Measurements from ENCODE around the gene FAM174A. TPM values are rescaled to one million over a fixed set of nuclear protein-coding genes. Genes with fewer than 3 reads are reported as not detected.

The FAM174A gene
- total RNA-seq, 1 experiment from 2014 or later = 9.4 TPM

- Histone ChIP-seq H3K27ac (ENCODE audit: low read length) (no peak overlapping the region), H3K4me1 (ENCODE audit: low read length) (no peaks in the 10 kb centered on the region), H3K9me2 (replicated peaks; ENCODE audit: insufficient read depth, low read length) (no peaks in the 10 kb centered on the region), H3K4me3 (ENCODE audit: low read length) (no peak overlapping the region), H3K27me3 (ENCODE audit: low read length) (no peaks in the 10 kb centered on the region), H2AFZ (ENCODE audit: low read length) (no peak overlapping the region), H3K9me3 (ENCODE audit: low read length) (no peaks in the 10 kb centered on the region), H4K20me1 (ENCODE audit: insufficient read depth, low read depth, low read length) (0 out of 2 replicates have a peak, but pooled peaks cover 3% of the 10 kb centered on the region), H3K9ac (ENCODE audit: low read length) (no peak overlapping the region), H3K36me3 (ENCODE audit: insufficient read depth, low read length) (no peaks in the 10 kb centered on the region), H3K79me2 (ENCODE audit: low read length) (no peaks in the 10 kb centered on the region), H3K4me2 (ENCODE audit: low read depth, low read length, poor library complexity, severe bottlenecking) (no peak overlapping the region)
- no peak for DNase-seq
Observed at GRCh38 chr5:100584069-100584468, 48.9 kb downstream of the FAM174A start.

- Histone ChIP-seq H3K27ac (ENCODE audit: low read length) (no peak overlapping the region), H4K20me1 (ENCODE audit: insufficient read depth, low read depth, low read length) (no peaks in the 10 kb centered on the region), H3K9ac (ENCODE audit: low read length) (no peak overlapping the region), H3K4me2 (ENCODE audit: low read depth, low read length, poor library complexity, severe bottlenecking) (no peak overlapping the region), H3K27me3 (ENCODE audit: low read length) (no peaks in the 10 kb centered on the region), H2AFZ (ENCODE audit: low read length) (no peak overlapping the region), H3K79me2 (ENCODE audit: low read length) (no peaks in the 10 kb centered on the region), H3K9me2 (replicated peaks; ENCODE audit: insufficient read depth, low read length) (no peaks in the 10 kb centered on the region), H3K4me3 (ENCODE audit: low read length) (no peak overlapping the region), H3K4me1 (ENCODE audit: low read length) (no peaks in the 10 kb centered on the region), H3K36me3 (ENCODE audit: insufficient read depth, low read length) (no peaks in the 10 kb centered on the region), H3K9me3 (ENCODE audit: low read length) (no peaks in the 10 kb centered on the region)
- DNase-seq = no peak
Observed at GRCh38 chr5:100584889-100585288, 49.7 kb downstream of the FAM174A start.

- DNase-seq = no peak
- H3K9me3 ChIP-seq (ENCODE audit: low read length) = no peaks in the 10 kb centered on the region
- no peak overlapping the region for H3K9ac ChIP-seq (ENCODE audit: low read length)
- H2AFZ ChIP-seq (ENCODE audit: low read length) = no peak overlapping the region
- H3K79me2 ChIP-seq (ENCODE audit: low read length) = no peaks in the 10 kb centered on the region
- no peak overlapping the region for H3K4me3 ChIP-seq (ENCODE audit: low read length)
- no peaks in the 10 kb centered on the region for H4K20me1 ChIP-seq (ENCODE audit: insufficient read depth, low read depth, low read length)
- H3K27me3 ChIP-seq (ENCODE audit: low read length) = no peaks in the 10 kb centered on the region
- no peaks in the 10 kb centered on the region for H3K4me1 ChIP-seq (ENCODE audit: low read length)
- H3K36me3 ChIP-seq (ENCODE audit: insufficient read depth, low read length) = no peaks in the 10 kb centered on the region
- H3K27ac ChIP-seq (ENCODE audit: low read length) = no peak overlapping the region
- no peaks in the 10 kb centered on the region for H3K9me2 ChIP-seq (replicated peaks; ENCODE audit: insufficient read depth, low read length)
- H3K4me2 ChIP-seq (ENCODE audit: low read depth, low read length, poor library complexity, severe bottlenecking) = no peak overlapping the region
Observed at GRCh38 chr5:100590867-100591266, 55.7 kb downstream of the FAM174A start.

GRCh38 chr5:100595152-100595811, 60.1 kb downstream of the FAM174A start:
- DNase-seq = no peak
- Histone ChIP-seq H3K9me2 (replicated peaks; ENCODE audit: insufficient read depth, low read length) (no peaks in the 10 kb centered on the region), H2AFZ (ENCODE audit: low read length) (no peak overlapping the region), H3K27ac (ENCODE audit: low read length) (no peak overlapping the region), H3K9ac (ENCODE audit: low read length) (no peak overlapping the region), H3K4me2 (ENCODE audit: low read depth, low read length, poor library complexity, severe bottlenecking) (no peak overlapping the region), H3K9me3 (ENCODE audit: low read length) (no peaks in the 10 kb centered on the region), H4K20me1 (ENCODE audit: insufficient read depth, low read depth, low read length) (no peaks in the 10 kb centered on the region), H3K27me3 (ENCODE audit: low read length) (no peaks in the 10 kb centered on the region), H3K79me2 (ENCODE audit: low read length) (no peaks in the 10 kb centered on the region), H3K36me3 (ENCODE audit: insufficient read depth, low read length) (no peaks in the 10 kb centered on the region), H3K4me1 (ENCODE audit: low read length) (no peaks in the 10 kb centered on the region), H3K4me3 (ENCODE audit: low read length) (no peak overlapping the region)

GRCh38 chr5:100595812-100596173, 60.6 kb downstream of the FAM174A start:
- Histone ChIP-seq H3K79me2 (ENCODE audit: low read length) (no peaks in the 10 kb centered on the region), H3K9me2 (replicated peaks; ENCODE audit: insufficient read depth, low read length) (no peaks in the 10 kb centered on the region), H2AFZ (ENCODE audit: low read length) (no peak overlapping the region)

GRCh38 chr5:100598446-100598845, 63.3 kb downstream of the FAM174A start:
- H3K79me2 ChIP-seq (ENCODE audit: low read length) = no peaks in the 10 kb centered on the region
- no peak overlapping the region for H3K27ac ChIP-seq (ENCODE audit: low read length)
- no peaks in the 10 kb centered on the region for H3K9me2 ChIP-seq (replicated peaks; ENCODE audit: insufficient read depth, low read length)
- H4K20me1 ChIP-seq (ENCODE audit: insufficient read depth, low read depth, low read length) = no peaks in the 10 kb centered on the region
- no peak for DNase-seq
- H3K4me1 ChIP-seq (ENCODE audit: low read length) = no peaks in the 10 kb centered on the region
- no peaks in the 10 kb centered on the region for H3K36me3 ChIP-seq (ENCODE audit: insufficient read depth, low read length)
- H3K4me2 ChIP-seq (ENCODE audit: low read depth, low read length, poor library complexity, severe bottlenecking) = no peak overlapping the region
- no peak overlapping the region for H2AFZ ChIP-seq (ENCODE audit: low read length)
- H3K9me3 ChIP-seq (ENCODE audit: low read length) = no peaks in the 10 kb centered on the region
- no peak overlapping the region for H3K4me3 ChIP-seq (ENCODE audit: low read length)
- no peaks in the 10 kb centered on the region for H3K27me3 ChIP-seq (ENCODE audit: low read length)
- no peak overlapping the region for H3K9ac ChIP-seq (ENCODE audit: low read length)

More at GRCh38 chr5:100595812-100596173, 60.6 kb downstream of the FAM174A start:
- Histone ChIP-seq H3K4me3 (ENCODE audit: low read length) (no peak overlapping the region), H3K9ac (ENCODE audit: low read length) (no peak overlapping the region), H3K4me1 (ENCODE audit: low read length) (no peaks in the 10 kb centered on the region), H3K36me3 (ENCODE audit: insufficient read depth, low read length) (no peaks in the 10 kb centered on the region), H3K27ac (ENCODE audit: low read length) (no peak overlapping the region), H3K4me2 (ENCODE audit: low read depth, low read length, poor library complexity, severe bottlenecking) (no peak overlapping the region), H3K9me3 (ENCODE audit: low read length) (no peaks in the 10 kb centered on the region), H3K27me3 (ENCODE audit: low read length) (no peaks in the 10 kb centered on the region), H4K20me1 (ENCODE audit: insufficient read depth, low read depth, low read length) (no peaks in the 10 kb centered on the region)
- no peak for DNase-seq

- Histone ChIP-seq H3K9ac (ENCODE audit: low read length) (no peak overlapping the region), H3K36me3 (ENCODE audit: insufficient read depth, low read length) (no peaks in the 10 kb centered on the region), H3K9me2 (replicated peaks; ENCODE audit: insufficient read depth, low read length) (no peaks in the 10 kb centered on the region), H3K27ac (ENCODE audit: low read length) (no peak overlapping the region), H3K4me1 (ENCODE audit: low read length) (no peaks in the 10 kb centered on the region), H3K4me3 (ENCODE audit: low read length) (no peak overlapping the region), H3K79me2 (ENCODE audit: low read length) (no peaks in the 10 kb centered on the region), H3K9me3 (ENCODE audit: low read length) (no peaks in the 10 kb centered on the region), H3K27me3 (ENCODE audit: low read length) (no peaks in the 10 kb centered on the region), H3K4me2 (ENCODE audit: low read depth, low read length, poor library complexity, severe bottlenecking) (no peak overlapping the region), H4K20me1 (ENCODE audit: insufficient read depth, low read depth, low read length) (no peaks in the 10 kb centered on the region), H2AFZ (ENCODE audit: low read length) (no peak overlapping the region)
- DNase-seq = no peak
Observed at GRCh38 chr5:100600298-100600994, 65.3 kb downstream of the FAM174A start.

GRCh38 chr5:100603141-100603540, 68.0 kb downstream of the FAM174A start:
- DNase-seq = no peak
- Histone ChIP-seq H2AFZ (ENCODE audit: low read length) (no peak overlapping the region), H3K9me3 (ENCODE audit: low read length) (no peaks in the 10 kb centered on the region), H3K4me2 (ENCODE audit: low read depth, low read length, poor library complexity, severe bottlenecking) (no peak overlapping the region), H3K9ac (ENCODE audit: low read length) (no peak overlapping the region), H3K4me1 (ENCODE audit: low read length) (no peaks in the 10 kb centered on the region), H4K20me1 (ENCODE audit: insufficient read depth, low read depth, low read length) (no peaks in the 10 kb centered on the region), H3K79me2 (ENCODE audit: low read length) (no peaks in the 10 kb centered on the region), H3K9me2 (replicated peaks; ENCODE audit: insufficient read depth, low read length) (no peaks in the 10 kb centered on the region), H3K4me3 (ENCODE audit: low read length) (no peak overlapping the region), H3K27ac (ENCODE audit: low read length) (no peak overlapping the region), H3K36me3 (ENCODE audit: insufficient read depth, low read length) (no peaks in the 10 kb centered on the region), H3K27me3 (ENCODE audit: low read length) (no peaks in the 10 kb centered on the region)
